ENCODE data around the gene AVP.
"Not testable (repeated sequence)": the region's sequence is repeated elsewhere in the genome, so short reads cannot be mapped to it uniquely, and the experiment has no call there.

AVP gene

DNA sequence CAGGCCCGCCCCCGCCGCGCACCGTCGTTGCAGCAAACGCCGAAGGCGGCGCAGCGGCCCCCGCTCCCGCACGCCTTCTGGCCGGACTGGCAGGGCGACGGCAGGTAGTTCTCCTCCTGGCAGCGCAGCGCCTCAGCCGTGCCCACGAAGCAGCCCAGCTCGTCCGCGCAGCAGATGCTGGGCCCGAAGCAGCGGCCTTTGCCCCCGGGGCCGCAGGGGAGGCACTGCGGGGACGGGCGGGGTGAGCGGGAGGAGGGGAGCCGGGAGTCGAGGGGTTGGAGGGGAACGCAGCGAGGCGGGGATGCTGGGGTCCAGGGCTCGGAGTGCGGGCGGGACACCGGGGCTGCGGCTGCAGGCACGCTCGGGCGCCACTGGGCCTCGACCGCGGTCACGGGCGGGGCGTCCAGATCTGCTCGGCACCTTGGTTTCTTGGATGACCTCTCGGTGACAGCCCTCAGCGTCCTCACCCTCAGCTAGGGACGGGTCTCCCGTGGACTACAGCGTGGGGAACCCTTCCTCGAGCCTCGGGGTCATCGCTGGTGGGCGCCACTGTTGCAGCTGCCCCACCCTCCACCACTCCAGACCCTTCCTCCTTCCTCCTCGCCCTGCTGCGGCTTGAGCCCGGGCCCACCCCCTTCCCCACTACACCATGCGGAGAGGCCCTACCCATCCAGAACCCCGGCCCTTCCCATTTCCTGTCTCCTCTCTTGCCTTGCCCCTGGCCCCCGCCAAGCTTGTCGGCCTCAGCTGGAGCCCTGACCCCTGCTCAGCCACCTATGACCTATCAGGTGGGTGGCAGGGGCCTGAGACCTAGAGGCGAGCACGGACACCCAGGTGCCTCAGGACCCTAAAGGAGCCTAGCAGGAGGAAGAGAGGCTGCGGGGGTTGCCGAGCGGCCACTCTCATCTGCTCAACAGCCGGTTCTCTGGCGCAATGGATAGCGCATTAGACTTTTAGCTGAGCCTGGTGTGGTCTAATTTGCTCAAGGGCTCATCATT lies 1.3 kb downstream of the AVP start:
- no peak for DNase-seq

- DNase-seq: no peak
These were observed 2.1 kb downstream of the AVP start for GRCh38 chr20:3082306-3082951.

- DNase-seq: no peak
These were observed 2.9 kb downstream of the AVP start for GRCh38 chr20:3081641-3082040.

DNA sequence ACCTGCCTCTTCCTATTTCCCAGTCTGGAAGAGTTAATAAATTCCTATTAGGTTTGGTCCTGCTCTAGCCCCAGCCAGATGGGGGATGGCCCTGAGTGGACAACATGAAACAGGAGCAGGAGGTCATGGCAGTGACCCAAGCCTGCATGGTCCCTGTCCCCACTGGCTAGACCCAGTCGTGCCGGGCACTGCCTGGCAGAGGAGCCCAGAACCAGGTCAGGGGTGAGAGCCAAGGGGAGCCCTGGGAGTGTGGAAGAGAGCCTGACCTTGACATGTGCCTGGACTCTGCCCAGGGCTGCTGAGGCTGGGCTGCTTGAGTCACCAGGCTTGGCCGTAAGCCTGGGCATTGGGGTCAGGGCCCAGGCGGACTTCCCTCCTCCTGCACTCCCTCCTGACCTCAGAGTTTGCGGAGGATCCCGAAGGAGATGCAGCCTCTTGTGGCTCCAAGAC lies 3.6 kb downstream of the AVP start:
- no peak for DNase-seq

- peak; percentile 99 for DNase-seq
These were observed 6.8 kb downstream of the AVP start for GRCh38 chr20:3077618-3078134.

GRCh38 chr20:3075315-3075714 lies 9.2 kb downstream of the AVP start:
- not testable (repeated sequence) for DNase-seq

GRCh38 chr20:3074812-3075211 lies 9.7 kb downstream of the AVP start:
- peak; percentile 48 for DNase-seq

DNA sequence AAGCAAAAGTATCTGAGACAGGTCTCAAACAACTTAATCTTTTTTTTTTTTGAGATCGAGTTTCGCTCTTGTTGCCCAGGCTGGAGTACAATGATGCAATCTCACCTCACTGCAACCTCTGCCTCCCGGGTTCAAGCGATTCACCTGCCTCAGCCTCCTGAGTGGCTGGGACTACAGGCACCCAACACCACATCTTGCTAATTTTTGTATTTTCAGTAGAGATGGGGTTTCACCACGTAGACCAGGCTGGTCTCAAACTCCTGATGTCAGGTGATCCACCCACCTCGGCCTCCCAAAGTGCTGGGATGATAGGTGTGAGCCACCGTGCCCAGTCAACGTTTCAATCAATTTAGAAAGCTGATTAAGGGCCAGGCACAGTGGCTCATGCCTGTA lies 11.3 kb downstream of the AVP start:
- DNase-seq: not testable (repeated sequence)

GRCh38 chr20:3072530-3073250 lies 11.8 kb downstream of the AVP start:
- DNase-seq: no peak

- DNase-seq: no peak
These were observed 12.7 kb downstream of the AVP start, which contains the start of gene OXT for GRCh38 chr20:3071610-3072529. Gene OXT (plus strand): TSS chr20:3071620. CDS start chr20:3071656, 36 bp downstream.

- DNase-seq: no peak
These were observed 13.3 kb downstream of the AVP start for GRCh38 chr20:3071266-3071609.

DNA sequence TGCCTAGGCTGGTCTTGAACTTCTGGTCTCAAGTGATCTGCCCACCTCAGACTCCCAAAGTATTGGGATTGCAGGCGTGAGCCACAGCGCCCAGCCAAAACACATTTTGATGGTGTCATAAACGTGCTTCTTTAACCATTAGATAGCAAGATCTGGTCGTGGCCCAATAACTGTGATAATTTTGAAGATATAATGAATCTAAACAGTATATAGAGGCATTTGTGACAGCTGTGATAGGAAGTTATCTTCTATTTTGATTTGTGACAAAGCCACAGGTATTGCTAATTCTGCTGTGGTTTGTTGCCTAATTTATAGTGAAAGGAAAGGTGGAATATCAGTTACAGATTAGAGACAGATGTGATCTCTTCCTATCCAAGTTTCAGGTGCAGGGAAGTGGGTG lies 13.8 kb downstream of the AVP start:
- DNase-seq: no peak

- DNase-seq: peak; percentile 66
These were observed 15.3 kb downstream of the AVP start for GRCh38 chr20:3068986-3069900.

DNA sequence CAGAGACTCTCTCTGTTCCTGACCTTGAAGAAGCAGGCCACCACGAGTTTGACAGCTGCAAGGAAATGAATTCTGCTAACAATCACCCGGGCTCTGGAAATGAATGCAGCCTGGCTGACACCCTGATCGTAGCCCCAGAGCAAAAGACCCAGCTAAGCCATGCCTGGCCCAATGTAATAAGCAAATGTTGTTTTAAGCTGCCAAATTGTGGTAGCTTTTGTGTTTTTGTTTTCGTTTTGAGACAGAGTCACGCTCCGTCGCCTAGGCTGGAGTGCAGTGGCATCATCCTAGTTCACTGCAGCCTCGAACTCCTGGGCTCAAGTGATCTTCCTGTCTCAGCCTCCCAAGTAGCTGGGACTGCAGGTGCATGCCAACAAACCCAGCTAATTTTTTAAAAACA lies 16.4 kb downstream of the AVP start:
- no peak for DNase-seq

DNA sequence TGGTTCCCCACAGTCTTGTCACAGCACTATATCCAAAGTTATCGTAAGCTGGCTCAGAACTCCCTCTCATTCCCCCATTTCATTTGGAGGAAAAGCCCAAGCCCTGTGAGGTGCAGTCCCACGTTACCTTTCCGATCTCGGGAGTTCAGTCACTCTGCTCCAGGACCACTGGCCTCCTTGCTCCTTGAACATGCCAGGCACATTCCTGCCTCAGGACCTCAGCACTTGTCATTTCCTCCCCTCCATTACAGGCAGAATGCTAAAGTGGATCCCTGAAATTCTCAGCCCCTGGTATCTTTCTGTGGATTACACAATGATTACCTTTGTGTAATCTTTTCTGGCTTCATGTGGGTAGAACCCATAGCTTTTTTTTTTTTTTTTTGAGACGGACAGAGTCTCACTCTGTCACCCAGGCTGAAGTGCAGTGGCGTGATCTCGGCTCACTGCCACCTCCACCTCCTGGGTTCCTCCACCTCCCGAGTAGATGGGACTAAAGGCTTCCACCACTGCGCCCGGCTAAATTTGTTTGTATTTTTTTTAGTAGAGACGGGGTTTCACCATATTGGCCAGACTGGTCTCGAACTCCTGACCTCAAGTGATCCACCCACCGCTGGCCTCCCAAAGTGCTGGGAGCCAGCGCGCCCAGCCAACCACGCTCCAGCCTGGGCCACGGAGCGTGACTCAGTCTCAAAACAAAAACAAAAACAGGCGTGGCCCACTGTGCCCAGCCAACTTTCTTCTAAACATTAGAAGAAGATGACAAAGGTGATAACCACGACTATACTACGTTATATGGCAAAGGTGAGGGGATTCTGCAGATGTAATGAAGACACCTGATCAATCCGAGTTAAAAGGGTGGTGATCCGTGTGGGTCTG lies 17.1 kb downstream of the AVP start:
- DNase-seq: no peak

- not testable (repeated sequence) for DNase-seq
These were observed 20.4 kb downstream of the AVP start for GRCh38 chr20:3064119-3064518.

GRCh38 chr20:3059489-3059888 lies 25.0 kb downstream of the AVP start:
- DNase-seq: no peak

- no peak for DNase-seq
These were observed 33.0 kb downstream of the AVP start for GRCh38 chr20:3051385-3052019.
